Tibial nerve (tissue), 3 donors: ENCODE results near the gene DUOXA2.

Experiments used
- CTCF ChIP-seq, 5 experiments: fragments of 200-600 bp in 3 of 5; fragments of 450-650 bp in 2 of 5; sonication (generic) in 3 of 5; IDR thresholded peaks; one replicate each; pipeline ENCODE4 v1.5.1; 2016 to 2019; ENCODE audit warnings: antibody characterized with exemption in 5 of 5, mild to moderate bottlenecking in 3 of 5, moderate library complexity in 2 of 5
- POLR2A ChIP-seq, 2 donors: fragments of 450-650 bp; IDR thresholded peaks; one replicate each; pipeline ENCODE4 v1.6.1; 2017; ENCODE audit warnings: antibody characterized with exemption in 2 of 2, mild to moderate bottlenecking in 2 of 2, moderate library complexity in 2 of 2

GRCh38 chr15:45167631-45168205 is 53.6 kb downstream of the DUOXA2 start:
- TF ChIP-seq CTCF (IDR thresholded peaks at IDR 0.05) (no peak), POLR2A (IDR thresholded peaks at IDR 0.05) (no peak)
